ENCODE data around the gene SH2D5.
A peak's percentile ranks its signal among the peaks of the same experiment; 100 is the strongest.
"Not testable (repeated sequence)": the region's sequence is repeated elsewhere in the genome, so short reads cannot be mapped to it uniquely, and the experiment has no call there.

SH2D5 gene

GRCh38 chr1:20728371-20729154, 3.9 kb downstream of the SH2D5 start:
- no peak for DNase-seq (ENCODE audit: low read depth in 3 of 3)

- DNase-seq (ENCODE audit: low read depth in 3 of 3) = no peak
These were observed 4.7 kb downstream of the SH2D5 start for GRCh38 chr1:20727746-20728316.

- DNase-seq (ENCODE audit: low read depth in 3 of 3) = no peak
These were observed 5.4 kb downstream of the SH2D5 start for GRCh38 chr1:20726932-20727745.

- DNase-seq (ENCODE audit: low read depth in 3 of 3) = no peak
These were observed 6.2 kb downstream of the SH2D5 start for GRCh38 chr1:20726118-20726911.

GRCh38 chr1:20725189-20726117, 7.0 kb downstream of the SH2D5 start:
- DNase-seq (ENCODE audit: low read depth in 3 of 3) = no peak

GRCh38 chr1:20724364-20725188, 7.9 kb downstream of the SH2D5 start:
- DNase-seq (ENCODE audit: low read depth in 3 of 3) = no peak

GRCh38 chr1:20723537-20724363, 8.8 kb downstream of the SH2D5 start:
- no peak for DNase-seq (ENCODE audit: low read depth in 3 of 3)

- DNase-seq (ENCODE audit: low read depth in 3 of 3) = no peak
These were observed 9.4 kb downstream of the SH2D5 start for GRCh38 chr1:20723159-20723536.

- DNase-seq (ENCODE audit: low read depth in 3 of 3) = no peak
These were observed 11.1 kb downstream of the SH2D5 start for GRCh38 chr1:20721117-20722061.

- no peak for DNase-seq (ENCODE audit: low read depth in 3 of 3)
These were observed 11.8 kb downstream of the SH2D5 start for GRCh38 chr1:20720631-20721091.

- DNase-seq (ENCODE audit: low read depth in 3 of 3) = no peak
These were observed 12.5 kb downstream of the SH2D5 start for GRCh38 chr1:20719871-20720620.

- DNase-seq (ENCODE audit: low read depth in 3 of 3) = no peak
These were observed 13.2 kb downstream of the SH2D5 start for GRCh38 chr1:20719261-20719660.

- not testable (repeated sequence) for DNase-seq (ENCODE audit: low read depth in 3 of 3)
These were observed 14.1 kb downstream of the SH2D5 start for GRCh38 chr1:20718343-20718882.

GRCh38 chr1:20717452-20718342, 14.8 kb downstream of the SH2D5 start, which contains the start of gene KIF17:
Gene KIF17, minus strand, starts transcription at chr1:20718007. Its CDS starts 301 bp downstream, at chr1:20717706.
- peak in 1 of 3 donors; percentile 54 for DNase-seq (ENCODE audit: low read depth in 3 of 3)

GRCh38 chr1:20716232-20716631, 16.3 kb downstream of the SH2D5 start:
- no peak for DNase-seq (ENCODE audit: low read depth in 3 of 3)

- DNase-seq (ENCODE audit: low read depth in 3 of 3) = no peak
These were observed 17.1 kb downstream of the SH2D5 start for GRCh38 chr1:20715406-20715805.

Measured in stimulated activated CD4-positive, alpha-beta T cell treated with anti-CD3 and anti-CD28 coated beads, TNF-alpha, amount 100 ng/mL, for 48 hours (primary cell).